A673 (cell line): Measurements from ENCODE around the gene NPSR1.

Source experiments
- EZH2 ChIP-seq: fragments of 200-600 bp; sonication (generic); IDR thresholded peaks from 2 replicates; pipeline ENCODE4 v1.6.1; 2017; ENCODE audit warnings: borderline replicate concordance, low read depth, mild to moderate bottlenecking, mixed read lengths, antibody characterized with exemption, low read length; ENCODE audit not compliant: poor library complexity, severe bottlenecking
- TF ChIP-seq, protein P1 (sequence below): fragments of 300-800, 200-600 bp; sonication (generic); conservative IDR thresholded peaks from 2 replicates; pipeline ENCODE4 v1.5.1; 2017; ENCODE audit warnings: low read depth, mild to moderate bottlenecking, antibody characterized with exemption, low read length, moderate library complexity, mixed read lengths

- TF ChIP-seq, protein P1, sequence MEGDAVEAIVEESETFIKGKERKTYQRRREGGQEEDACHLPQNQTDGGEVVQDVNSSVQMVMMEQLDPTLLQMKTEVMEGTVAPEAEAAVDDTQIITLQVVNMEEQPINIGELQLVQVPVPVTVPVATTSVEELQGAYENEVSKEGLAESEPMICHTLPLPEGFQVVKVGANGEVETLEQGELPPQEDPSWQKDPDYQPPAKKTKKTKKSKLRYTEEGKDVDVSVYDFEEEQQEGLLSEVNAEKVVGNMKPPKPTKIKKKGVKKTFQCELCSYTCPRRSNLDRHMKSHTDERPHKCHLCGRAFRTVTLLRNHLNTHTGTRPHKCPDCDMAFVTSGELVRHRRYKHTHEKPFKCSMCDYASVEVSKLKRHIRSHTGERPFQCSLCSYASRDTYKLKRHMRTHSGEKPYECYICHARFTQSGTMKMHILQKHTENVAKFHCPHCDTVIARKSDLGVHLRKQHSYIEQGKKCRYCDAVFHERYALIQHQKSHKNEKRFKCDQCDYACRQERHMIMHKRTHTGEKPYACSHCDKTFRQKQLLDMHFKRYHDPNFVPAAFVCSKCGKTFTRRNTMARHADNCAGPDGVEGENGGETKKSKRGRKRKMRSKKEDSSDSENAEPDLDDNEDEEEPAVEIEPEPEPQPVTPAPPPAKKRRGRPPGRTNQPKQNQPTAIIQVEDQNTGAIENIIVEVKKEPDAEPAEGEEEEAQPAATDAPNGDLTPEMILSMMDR, result no peak
- no peak for TF ChIP-seq EZH2
Observed at GRCh38 chr7:34652809-34653208, 5.2 kb upstream of the NPSR1 start.
